SK-N-SH (cell line): ENCODE results near the gene ZNF280D. TPM values are rescaled to one million over a fixed set of nuclear protein-coding genes. Genes with fewer than 3 reads are reported as not detected.

Experiments used
- CTCF ChIA-PET: fragments of 300-600, 350-600 bp; formaldehyde crosslinking; extraction: SDS; loops from one replicate; lab custom pipeline; 2021; lab: Yijun Ruan, JAX
- POLR2A ChIA-PET: fragments of 350-600 bp; sonication (Branson Sonifier 250); formaldehyde crosslinking; extraction: SDS; loops from one replicate; lab custom pipeline; 2020; ENCODE audit warnings: antibody characterized with exemption, inconsistent platforms; lab: Yijun Ruan, JAX
- DNase-seq: peaks from one replicate; pipeline ENCODE4 v3.0.0; 2012
- H2AFZ ChIP-seq: fragments of 200-600 bp; sonication (generic); 2 replicates; pipeline ENCODE4 v1.8.1; 2016; ENCODE audit warnings: antibody characterized with exemption, mild to moderate bottlenecking, low read depth
- H3F3A ChIP-seq: fragments of 200-600 bp; sonication (generic); replicated peaks from 2 replicates; pipeline ENCODE3; 2016; ENCODE audit warnings: antibody characterized with exemption, mild to moderate bottlenecking; ENCODE audit not compliant: insufficient read depth
- H3K27ac ChIP-seq, 2 experiments: fragments of 200-500 bp in 1 of 2; fragments of 200-600 bp in 1 of 2; sonication (Bioruptor generic) in 1 of 2; sonication (generic), shearing (Covaris generic) in 1 of 2; 2 replicates each; pipeline versions ENCODE4 v1.5.1 to v1.6.1; 2014 to 2016; ENCODE audit warnings: low read depth in 2 of 2, inconsistent platforms in 1 of 2, low read length in 1 of 2, mild to moderate bottlenecking in 1 of 2, mixed read lengths in 1 of 2
- H3K27me3 ChIP-seq: fragments of 200-600 bp; sonication (generic), shearing (Covaris generic); 2 replicates; pipeline ENCODE4 v1.6.1; 2016; ENCODE audit warnings: mixed run types; ENCODE audit not compliant: insufficient read depth
- H3K36me3 ChIP-seq, 2 experiments: fragments of 200-500 bp in 1 of 2; fragments of 200-600 bp in 1 of 2; sonication (Bioruptor generic) in 1 of 2; sonication (generic) in 1 of 2; replicated peaks in 1 of 2; 2 replicates each; pipeline versions ENCODE3 to v1.5.1; 2014 to 2016; ENCODE audit warnings: low read length in 1 of 2, mild to moderate bottlenecking in 1 of 2; ENCODE audit not compliant: insufficient read depth in 2 of 2, control insufficient read depth in 1 of 2
- H3K4me1 ChIP-seq, 2 experiments: fragments of 200-500 bp in 1 of 2; fragments of 200-600 bp in 1 of 2; sonication (Bioruptor generic) in 1 of 2; sonication (generic), shearing (Covaris generic) in 1 of 2; 2 replicates each; pipeline versions ENCODE4 v1.5.1 to v1.6.1; 2014 to 2016; ENCODE audit warnings: low read depth in 1 of 2, low read length in 1 of 2, mixed run types in 1 of 2; ENCODE audit not compliant: insufficient read depth in 2 of 2, control insufficient read depth in 1 of 2
- H3K4me2 ChIP-seq: fragments of 200-600 bp; sonication (generic), shearing (Covaris generic); 2 replicates; pipeline ENCODE4 v1.6.1; 2017; ENCODE audit warnings: mixed run types
- H3K4me3 ChIP-seq, 2 experiments: fragments of 200-500 bp in 1 of 2; fragments of 200-600 bp in 1 of 2; sonication (Bioruptor generic) in 1 of 2; sonication (generic), shearing (Covaris generic) in 1 of 2; 2 replicates each; pipeline versions ENCODE4 v1.5.1 to v1.8.1; 2014 to 2016; ENCODE audit warnings: low read depth in 2 of 2, inconsistent platforms in 1 of 2, low read length in 1 of 2, mild to moderate bottlenecking in 1 of 2, mixed read lengths in 1 of 2, moderate library complexity in 1 of 2
- H3K79me2 ChIP-seq: fragments of 200-600 bp; sonication (generic); 2 replicates; pipeline ENCODE4 v1.8.1; 2017; ENCODE audit warnings: mild to moderate bottlenecking; ENCODE audit not compliant: insufficient read depth
- H3K9ac ChIP-seq: fragments of 200-600 bp; sonication (generic); 2 replicates; pipeline ENCODE4 v1.6.1; 2017; ENCODE audit warnings: mixed run types
- H3K9me2 ChIP-seq: fragments of 200-600 bp; sonication (generic); 2 replicates; pipeline ENCODE4 v1.6.1; 2017; ENCODE audit warnings: mixed run types
- H3K9me3 ChIP-seq: fragments of 200-600 bp; sonication (generic); 2 replicates; pipeline ENCODE4 v1.6.1; 2017; ENCODE audit warnings: mixed run types, mild to moderate bottlenecking, moderate library complexity
- H4K20me1 ChIP-seq: fragments of 200-600 bp; sonication (generic); 2 replicates; pipeline ENCODE4 v1.6.1; 2017; ENCODE audit warnings: mild to moderate bottlenecking, mixed run types; ENCODE audit not compliant: insufficient read depth
- ELF1 ChIP-seq: IDR thresholded peaks from 2 replicates; pipeline ENCODE4 v1.4.0; 2012
- FOSL2 ChIP-seq: IDR thresholded peaks from 2 replicates; pipeline ENCODE4 v1.4.0; 2012; ENCODE audit warnings: low read depth, mild to moderate bottlenecking, moderate library complexity, borderline replicate concordance
- FOXJ3 ChIP-seq: sonication (generic); formaldehyde crosslinking; IDR thresholded peaks from 2 replicates; pipeline ENCODE4 v1.5.1; 2020; ENCODE audit warnings: mild to moderate bottlenecking, missing genetic modification reagents
- GATA2 ChIP-seq: sonication (generic); formaldehyde crosslinking; IDR thresholded peaks from 2 replicates; pipeline ENCODE4 v1.5.0; 2020; ENCODE audit warnings: mild to moderate bottlenecking, missing genetic modification reagents
- MAX ChIP-seq: IDR thresholded peaks from 2 replicates; pipeline ENCODE4 v1.4.0; 2012; ENCODE audit warnings: low read depth
- MXI1 ChIP-seq: IDR thresholded peaks from 2 replicates; pipeline ENCODE4 v1.6.1; 2012; ENCODE audit warnings: mild to moderate bottlenecking, low read depth, low read length, improper control_type of control experiment
- NRF1 ChIP-seq: IDR thresholded peaks from 2 replicates; pipeline ENCODE4 v1.6.1; 2012; ENCODE audit warnings: low read depth, mild to moderate bottlenecking, low read length
- POLR2AphosphoS5 ChIP-seq: IDR thresholded peaks from 2 replicates; pipeline ENCODE4 v1.6.1; 2012; ENCODE audit warnings: low read depth, low read length
- RCOR1 ChIP-seq: fragments of 150-350 bp; IDR thresholded peaks from 2 replicates; pipeline ENCODE4 v1.6.1; 2017; ENCODE audit warnings: antibody characterized with exemption, low read length
- REST ChIP-seq: IDR thresholded peaks from 2 replicates; pipeline ENCODE4 v1.6.1; 2012; ENCODE audit warnings: mild to moderate bottlenecking, low read depth, low read length, moderate library complexity
- RFX5 ChIP-seq: IDR thresholded peaks from 2 replicates; pipeline ENCODE4 v1.6.1; 2012; ENCODE audit warnings: mild to moderate bottlenecking, improper control_type of control experiment, low read length
- RXRA ChIP-seq: IDR thresholded peaks from 2 replicates; pipeline ENCODE4 v1.4.0; 2012; ENCODE audit warnings: low read depth, mild to moderate bottlenecking, borderline replicate concordance
- SMC3 ChIP-seq: IDR thresholded peaks from 2 replicates; pipeline ENCODE4 v1.6.1; 2012; ENCODE audit warnings: low read depth, low read length, improper control_type of control experiment
- TAF1 ChIP-seq: IDR thresholded peaks from 2 replicates; pipeline ENCODE4 v1.6.1; 2012; ENCODE audit warnings: low read depth, mild to moderate bottlenecking, low read length, moderate library complexity, borderline replicate concordance
- TCF12 ChIP-seq: IDR thresholded peaks from 2 replicates; pipeline ENCODE4 v1.4.0; 2012
- USF1 ChIP-seq: IDR thresholded peaks from 2 replicates; pipeline ENCODE4 v1.4.0; 2012; ENCODE audit warnings: low read depth, borderline replicate concordance
- YY1 ChIP-seq: IDR thresholded peaks from 2 replicates; pipeline ENCODE4 v1.4.0; 2012; ENCODE audit warnings: low read depth, mild to moderate bottlenecking
- ZBTB33 ChIP-seq: IDR thresholded peaks from 2 replicates; pipeline ENCODE4 v1.4.0; 2012; ENCODE audit warnings: low read depth, borderline replicate concordance
- WGBS: methylation state at CpG from one replicate; pipeline ENCODE4 v1.1.6; 2017; ENCODE audit warnings: low lambda C conversion rate; 5-methylcytosine and 5-hydroxymethylcytosine counted together
- polyA plus RNA-seq, 3 experiments: library from polyadenylated mRNA; depleted of rRNA; stranded (reverse); fragments of >200 nt; gene quantifications; 2 replicates each; pipeline ENCODE4 v1.2.3, GENCODE V29; 2012

ZNF280D gene
- polyA plus RNA-seq, 1 of the 3 experiments (the other 2 are of a cell fraction): 5.4 TPM

GRCh38 chr15:56640549-56640948 lies 92.8 kb downstream of the ZNF280D start:
- H3K79me2 ChIP-seq: no peaks in the 10 kb centered on the region
- H3K27me3 ChIP-seq: no peaks in the 10 kb centered on the region
- no peaks in the 10 kb centered on the region for H3K9me3 ChIP-seq
- TF ChIP-seq ELF1 (no peak), FOXJ3 (CRISPR knock-in tag) (no peak), MAX (no peak), RCOR1 (no peak), GATA2 (CRISPR knock-in tag) (no peak), RFX5 (no peak), POLR2AphosphoS5 (no peak), SMC3 (no peak), TAF1 (no peak), REST (no peak), YY1 (no peak), MXI1 (no peak)
- H3K9ac ChIP-seq: no peak overlapping the region
- no peak overlapping the region for H3K27ac ChIP-seq
- POLR2A ChIA-PET: no interaction called here
- no peaks in the 10 kb centered on the region for H3K9me2 ChIP-seq
- H3K4me1 ChIP-seq: no peaks in the 10 kb centered on the region; a peak in 1 of 4 replicates
- no peak overlapping the region for H2AFZ ChIP-seq
- H3F3A ChIP-seq: peaks cover 17% of the 10 kb centered on the region
- H3K4me3 ChIP-seq: no peak overlapping the region
- no peaks in the 10 kb centered on the region for H4K20me1 ChIP-seq
- no peak overlapping the region for H3K4me2 ChIP-seq
- CTCF ChIA-PET: no interaction called here
- peaks cover 8 to 40% of the 10 kb centered on the region in 2 experiments for H3K36me3 ChIP-seq
- DNase-seq: no peak
- 94% methylated on average over 2 of the region's 2 CpGs for WGBS

GRCh38 chr15:56640127-56640526 lies 93.2 kb downstream of the ZNF280D start:
- ChIA-PET CTCF (no interaction called here), POLR2A (no interaction called here)
- Histone ChIP-seq H3K4me3 (no peak overlapping the region), H3K27ac (no peak overlapping the region), H3K79me2 (no peaks in the 10 kb centered on the region), H3K27me3 (no peaks in the 10 kb centered on the region), H3K9ac (no peak overlapping the region), H4K20me1 (no peaks in the 10 kb centered on the region), H3K4me1 (no peaks in the 10 kb centered on the region; a peak in 1 of 4 replicates), H3F3A (peaks cover 19% of the 10 kb centered on the region), H2AFZ (no peak overlapping the region), H3K9me3 (no peaks in the 10 kb centered on the region), H3K9me2 (no peaks in the 10 kb centered on the region), H3K4me2 (no peak overlapping the region), H3K36me3 (peaks cover 8 to 42% of the 10 kb centered on the region in 2 experiments)
- no peak for DNase-seq
- TF ChIP-seq TAF1 (no peak), USF1 (no peak), ZBTB33 (no peak), NRF1 (no peak), FOSL2 (no peak), RXRA (no peak), RFX5 (no peak), TCF12 (no peak)
